ENCODE measurements around the gene NSFL1C. TPM values are rescaled to one million over a fixed set of nuclear protein-coding genes. Genes with fewer than 3 reads are reported as not detected.

Gene NSFL1C
- total RNA-seq, 1 experiment from 2014 or later, result 151 TPM

- in situ Hi-C loops (cut with HindIII; ENCODE audit: low pct_unique_long_range_greater_than_20kb, low sequenced_read_pairs), result no loop called here
- intact Hi-C loops (cut with micrococcal nuclease; ENCODE audit: unreplicated experiment), result no loop called here
- Histone ChIP-seq H3K4me3 (ENCODE audit: low read depth in 2 of 2, low read length in 2 of 2) (no peak overlapping the region), H3K27ac (ENCODE audit: low read length) (no peak overlapping the region), H3K27me3 (ENCODE audit: control insufficient read depth, insufficient read depth, low read length) (peaks cover 27% of the 10 kb centered on the region), H3K9me3 (ENCODE audit: control insufficient read depth, insufficient read depth, low read depth, low read length) (no peaks in the 10 kb centered on the region), H3K4me1 (ENCODE audit: control insufficient read depth, insufficient read depth, low read length) (no peaks in the 10 kb centered on the region), H3K36me3 (ENCODE audit: control insufficient read depth, insufficient read depth, low read length) (no peaks in the 10 kb centered on the region)
- no peak for TF ChIP-seq SIN3A (IDR thresholded peaks at IDR 0.05; ENCODE audit: borderline replicate concordance, insufficient read depth, low read depth, low read length)
- TF ChIP-seq REST (IDR thresholded peaks at IDR 0.05; ENCODE audit: insufficient read depth in 1 of 2, low read depth in 2 of 2, low read length in 1 of 2), result no peak
- TF ChIP-seq TCF7L2 (IDR thresholded peaks at IDR 0.05; ENCODE audit: low read depth, low read length), result no peak
- no peak for TF ChIP-seq POLR2AphosphoS5 (IDR thresholded peaks at IDR 0.05; ENCODE audit: low read depth, low read length)
- TF ChIP-seq CTCF (IDR thresholded peaks at IDR 0.05), result no peak
- ChIA-PET CTCF (no interaction called here), POLR2A (no interaction called here)
- ATAC-seq (no peak), DNase-seq (ENCODE audit: low read depth, low spot score) (no peak)
- no TSS peak for BruUV-seq (replicated peaks)
Observed at GRCh38 chr20:1493536-1493935, 26.9 kb upstream of the NSFL1C start.

GRCh38 chr20:1491860-1492642 is 25.4 kb upstream of the NSFL1C start:
- TF ChIP-seq SIN3A (IDR thresholded peaks at IDR 0.05; ENCODE audit: borderline replicate concordance, insufficient read depth, low read depth, low read length) (no peak), REST (IDR thresholded peaks at IDR 0.05; ENCODE audit: insufficient read depth in 1 of 2, low read depth in 2 of 2, low read length in 1 of 2) (no peak), POLR2AphosphoS5 (IDR thresholded peaks at IDR 0.05; ENCODE audit: low read depth, low read length) (no peak), TCF7L2 (IDR thresholded peaks at IDR 0.05; ENCODE audit: low read depth, low read length) (no peak), CTCF (IDR thresholded peaks at IDR 0.05) (no peak)
- in situ Hi-C loops (cut with HindIII; ENCODE audit: low pct_unique_long_range_greater_than_20kb, low sequenced_read_pairs), result no loop called here
- no peak overlapping the region for H3K27ac ChIP-seq (ENCODE audit: low read length)
- no peak for ATAC-seq
- intact Hi-C loops (cut with micrococcal nuclease; ENCODE audit: unreplicated experiment), result no loop called here
- no peak for DNase-seq (ENCODE audit: low read depth, low spot score)
- H3K4me3 ChIP-seq (ENCODE audit: low read depth in 2 of 2, low read length in 2 of 2), result no peak overlapping the region
- no TSS peak for BruUV-seq (replicated peaks)
- no peaks in the 10 kb centered on the region for H3K36me3 ChIP-seq (ENCODE audit: control insufficient read depth, insufficient read depth, low read length)
- ChIA-PET POLR2A (no interaction called here), CTCF (interaction anchor here (1.0 kb wide), 1 partner anchor 12 kb away, joined by 3 read pairs; no protein-coding TSS in a partner anchor)
- no peaks in the 10 kb centered on the region for H3K4me1 ChIP-seq (ENCODE audit: control insufficient read depth, insufficient read depth, low read length)
- peaks cover 31% of the 10 kb centered on the region for H3K27me3 ChIP-seq (ENCODE audit: control insufficient read depth, insufficient read depth, low read length)
- no peaks in the 10 kb centered on the region for H3K9me3 ChIP-seq (ENCODE audit: control insufficient read depth, insufficient read depth, low read depth, low read length)

Data from Panc1 (cell line).